GM18517 (cell line): ENCODE data around the gene EPHA1.

Experiments
- ATAC-seq: cut with Tn5 transposase; IDR thresholded peaks from one replicate; pipeline ENCODE4 v1.9.1; 2021; ENCODE audit warnings: mild to moderate bottlenecking, moderate library complexity; ENCODE audit not compliant: unreplicated experiment

The EPHA1 gene

DNA sequence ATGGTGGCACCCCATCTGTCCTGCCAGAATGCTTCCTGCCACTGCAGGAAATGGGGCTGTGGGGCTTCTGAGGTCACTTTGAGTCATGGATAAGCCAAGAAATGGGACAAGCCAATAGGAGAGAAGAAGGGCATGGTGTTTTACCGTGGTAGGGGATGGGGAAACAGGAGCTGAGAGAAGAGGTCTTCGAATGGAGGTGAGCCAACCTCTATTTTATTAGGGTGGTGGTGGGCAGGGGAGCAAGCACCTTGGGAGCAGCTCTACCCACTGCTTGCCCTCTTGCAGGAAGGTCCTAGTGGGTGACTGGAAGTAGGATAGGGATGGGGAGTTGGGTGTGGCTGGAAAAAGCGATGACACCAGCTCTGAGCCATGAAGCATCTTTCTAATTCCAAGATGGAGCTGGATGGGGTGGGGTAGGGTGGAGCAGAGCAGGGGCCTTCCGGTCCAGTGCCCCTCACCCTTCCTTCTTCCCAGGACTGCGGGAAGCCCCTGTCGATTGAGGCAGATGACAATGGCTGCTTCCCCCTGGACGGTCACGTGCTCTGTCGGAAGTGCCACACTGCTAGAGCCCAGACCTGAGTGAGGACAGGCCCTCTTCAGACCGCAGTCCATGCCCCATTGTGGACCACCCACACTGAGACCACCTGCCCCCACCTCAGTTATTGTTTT, 18.4 kb downstream of the EPHA1 start:
- no peak for ATAC-seq

DNA sequence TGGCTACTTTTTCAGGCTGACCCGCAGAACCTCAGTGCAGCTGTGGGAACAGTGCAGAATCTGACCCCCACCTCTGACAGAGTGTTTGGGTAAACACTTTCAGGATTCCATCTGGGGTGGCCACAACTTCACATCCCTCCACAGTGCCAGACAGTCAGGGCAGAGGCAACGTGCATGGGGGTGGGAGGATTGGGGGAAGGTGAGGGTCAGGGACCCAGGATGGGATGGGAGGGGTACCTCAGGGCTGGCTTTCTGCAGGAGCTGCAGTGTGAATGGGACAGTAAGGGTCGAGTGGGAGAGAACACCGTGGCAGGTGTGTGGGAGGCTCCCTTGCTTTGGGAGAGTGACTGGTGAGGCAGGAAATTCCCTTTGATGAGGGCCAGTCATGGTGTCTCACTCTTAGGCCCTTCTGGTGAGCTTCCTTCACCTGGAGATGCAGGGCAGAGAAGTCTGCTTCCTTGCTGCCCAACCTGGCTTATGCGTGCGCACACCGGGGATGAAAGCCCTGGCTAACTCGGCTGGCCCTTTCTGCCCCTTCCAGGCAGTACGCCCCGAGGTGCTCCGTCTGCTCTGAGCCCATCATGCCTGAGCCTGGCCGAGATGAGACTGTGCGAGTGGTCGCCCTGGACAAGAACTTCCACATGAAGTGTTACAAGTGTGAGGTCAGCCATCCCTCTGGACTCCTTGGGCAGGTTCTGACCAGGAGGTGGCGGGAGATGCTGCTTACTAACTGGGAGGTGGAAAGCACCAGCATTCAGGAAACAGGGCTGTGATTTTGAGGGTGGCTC, 19.1 kb downstream of the EPHA1 start:
- no peak for ATAC-seq

DNA sequence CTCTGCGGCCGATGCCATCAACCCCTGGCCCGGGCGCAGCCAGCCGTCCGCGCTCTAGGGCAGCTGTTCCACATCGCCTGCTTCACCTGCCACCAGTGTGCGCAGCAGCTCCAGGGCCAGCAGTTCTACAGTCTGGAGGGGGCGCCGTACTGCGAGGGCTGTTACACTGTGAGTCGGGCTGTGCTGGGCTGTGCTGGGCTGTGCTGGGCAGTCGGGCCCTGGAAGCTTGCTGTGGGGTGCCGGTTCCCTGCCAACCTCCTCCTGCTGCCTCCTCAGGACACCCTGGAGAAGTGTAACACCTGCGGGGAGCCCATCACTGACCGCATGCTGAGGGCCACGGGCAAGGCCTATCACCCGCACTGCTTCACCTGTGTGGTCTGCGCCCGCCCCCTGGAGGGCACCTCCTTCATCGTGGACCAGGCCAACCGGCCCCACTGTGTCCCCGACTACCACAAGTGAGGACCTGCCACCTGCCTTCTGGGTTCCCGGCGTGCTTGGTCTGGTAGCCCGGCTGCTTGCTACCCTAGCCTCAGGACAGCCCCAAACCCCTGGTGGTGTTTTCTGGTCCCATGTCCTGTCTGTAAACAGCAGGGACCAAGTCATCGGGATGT, 20.1 kb downstream of the EPHA1 start:
- ATAC-seq = no peak

DNA sequence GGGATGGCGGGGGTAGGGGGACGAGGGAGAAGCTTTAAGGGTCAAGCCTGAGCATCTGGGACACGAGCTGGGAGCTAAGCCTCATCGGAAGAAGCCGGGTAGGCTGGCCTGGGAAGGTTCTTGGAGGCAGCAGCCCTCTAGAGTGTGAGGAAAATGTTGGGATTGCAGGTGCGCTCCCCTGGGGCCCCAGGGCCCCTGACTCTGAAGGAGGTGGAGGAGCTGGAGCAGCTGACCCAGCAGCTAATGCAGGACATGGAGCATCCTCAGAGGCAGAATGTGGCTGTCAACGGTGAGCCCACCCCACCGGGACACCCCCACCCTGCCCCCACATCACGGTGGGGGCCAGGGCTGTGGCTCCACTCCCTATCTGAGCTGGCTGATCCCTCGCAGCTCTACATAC, 20.6 kb downstream of the EPHA1 start:
- ATAC-seq = no peak

DNA sequence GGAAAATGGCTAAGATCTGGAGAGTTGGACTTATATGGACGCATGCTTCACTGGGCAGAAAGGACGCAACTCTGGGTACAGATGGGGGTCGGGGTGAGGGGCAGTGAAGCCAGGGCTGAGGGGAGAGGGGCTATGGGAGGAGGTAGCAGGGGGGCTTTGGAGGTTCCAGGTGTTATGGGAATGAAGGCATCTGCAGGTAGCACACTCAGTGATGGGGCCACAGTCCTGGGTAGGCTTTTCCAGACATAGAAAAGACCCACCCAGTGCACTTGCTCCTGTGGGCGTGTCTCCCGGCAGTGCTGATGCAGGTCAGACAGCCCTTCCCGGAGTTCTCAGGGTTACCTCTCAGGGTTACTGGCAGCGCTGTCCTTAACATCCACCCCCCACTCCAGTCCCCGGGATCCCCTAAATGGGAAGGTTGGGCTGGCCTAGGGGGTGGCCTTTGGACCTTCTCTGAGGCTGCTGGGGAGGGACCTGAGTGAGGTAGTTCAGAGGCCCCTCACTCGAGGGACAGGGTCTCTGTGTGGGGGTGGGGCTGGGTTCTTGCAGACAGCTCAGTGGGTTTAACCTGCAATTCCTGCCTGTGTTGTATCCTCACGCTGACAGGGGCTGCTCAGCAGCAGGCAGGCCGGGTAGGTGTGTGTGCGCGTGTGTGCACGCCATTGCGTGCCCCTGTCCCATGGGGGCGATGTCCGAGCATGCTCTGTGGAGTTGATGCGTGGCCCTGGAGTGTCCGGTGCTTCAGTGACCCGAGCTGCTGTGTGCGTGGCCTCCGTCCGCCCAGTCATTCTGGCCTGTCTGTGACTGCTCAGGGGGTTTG, 21.3 kb downstream of the EPHA1 start:
- no peak for ATAC-seq

DNA sequence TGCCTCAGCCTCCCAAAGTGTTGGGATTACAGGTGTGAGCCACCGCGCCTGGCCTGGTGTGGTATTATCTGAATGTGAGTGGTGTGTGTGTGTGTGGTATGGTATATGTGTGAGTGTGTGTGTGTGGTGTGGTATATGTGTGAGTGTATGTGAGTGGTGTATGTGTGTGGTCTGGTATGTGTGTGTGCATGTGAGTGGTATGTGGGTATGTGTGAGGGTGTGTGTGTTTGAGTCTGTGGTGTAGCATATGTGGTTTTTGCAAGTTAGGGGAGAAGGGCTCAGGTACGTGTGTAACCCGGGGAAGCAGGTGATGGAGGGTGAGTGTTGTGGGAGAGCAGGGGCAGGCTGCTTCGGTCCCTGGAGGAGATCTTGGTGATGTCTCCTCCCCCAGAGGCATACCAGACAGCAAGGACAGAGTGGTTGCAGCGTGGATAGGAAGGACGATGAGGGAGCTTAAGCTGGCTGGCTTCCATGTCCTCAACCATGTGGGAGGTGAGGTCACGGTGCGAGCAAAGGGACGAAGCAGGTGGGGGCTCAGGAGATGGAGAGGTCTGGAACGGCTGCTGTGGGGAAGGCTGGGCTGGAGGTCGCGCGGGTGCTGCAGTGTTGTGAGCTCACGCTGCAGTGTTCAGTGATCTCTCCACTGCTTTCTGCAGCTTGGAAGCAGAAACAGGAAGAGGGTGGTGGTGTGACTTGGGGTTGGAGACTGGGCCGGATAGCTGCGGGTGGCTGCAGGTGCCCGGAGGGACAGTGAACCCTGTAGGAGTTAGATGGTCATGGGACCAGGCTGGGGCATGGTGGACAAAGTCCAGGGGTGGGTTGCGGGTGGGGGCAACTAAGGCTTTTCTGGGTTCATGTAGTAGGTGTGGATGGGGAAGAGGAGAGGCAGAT, 22.5 kb downstream of the EPHA1 start:
- ATAC-seq = no peak

DNA sequence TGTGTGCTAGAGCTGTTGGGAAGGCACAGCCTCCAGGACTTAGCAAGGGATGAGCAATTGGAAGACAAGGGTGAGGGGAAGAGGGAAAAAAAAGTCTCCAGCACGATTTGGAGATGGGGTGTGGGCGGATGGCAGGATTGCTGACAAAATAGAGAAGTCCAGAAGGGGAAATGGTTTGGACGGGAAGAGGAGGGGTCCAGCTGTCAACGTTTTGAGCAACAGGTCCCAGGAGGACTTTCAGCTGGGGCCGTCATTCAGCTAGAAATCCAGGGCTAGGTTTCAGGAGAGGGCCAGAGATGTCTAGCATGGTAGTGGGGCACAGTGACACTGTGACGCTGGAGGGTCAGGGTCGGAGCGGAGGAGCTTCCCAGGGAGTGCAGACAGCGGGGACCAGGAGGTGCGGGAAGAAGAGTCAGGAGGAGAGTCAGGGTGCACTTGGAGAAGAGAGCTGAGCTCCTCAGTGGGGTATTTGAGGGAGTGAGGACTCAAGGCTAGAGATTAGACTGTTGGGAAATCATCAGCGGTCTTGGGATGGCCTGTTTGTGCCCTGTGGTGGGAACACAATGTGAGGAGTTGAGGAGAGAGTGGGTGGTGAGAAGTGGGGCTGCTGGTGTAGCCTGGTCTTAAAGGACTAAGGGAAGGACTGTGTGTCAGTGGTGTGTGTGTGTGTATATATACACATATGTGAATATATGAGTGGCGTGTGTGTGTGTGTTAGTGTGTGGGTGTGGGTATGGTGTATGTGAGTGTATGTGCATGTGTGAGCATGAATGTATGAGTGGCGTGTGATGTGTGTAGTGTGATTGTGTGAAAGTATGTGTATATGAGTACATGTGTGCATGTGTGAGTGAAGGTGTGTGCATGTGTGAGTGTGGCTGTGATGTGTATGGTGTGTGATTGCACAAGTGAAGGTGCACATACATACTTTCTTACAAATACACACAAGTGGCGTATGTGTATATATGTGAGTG, 23.7 kb downstream of the EPHA1 start:
- ATAC-seq = no peak

DNA sequence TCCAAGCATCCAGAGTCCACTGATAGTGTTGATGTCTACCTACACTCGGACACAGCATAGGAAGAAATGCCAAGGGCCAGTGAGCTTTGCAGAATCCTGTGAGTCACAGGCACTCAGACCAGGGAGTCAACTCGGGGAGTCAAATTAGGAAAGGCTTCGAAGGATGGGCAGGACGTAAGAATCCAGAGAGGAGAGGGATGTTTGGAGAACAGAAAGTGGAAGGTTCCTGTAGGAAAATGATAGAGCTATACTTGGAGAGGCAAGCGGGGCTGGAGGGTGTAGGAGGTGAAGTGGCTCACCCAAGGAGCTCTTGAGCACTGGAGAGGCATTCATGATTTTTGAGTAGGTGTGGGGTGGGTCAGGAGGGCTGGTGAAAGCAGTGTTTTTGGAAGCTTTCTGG, 24.5 kb downstream of the EPHA1 start:
- ATAC-seq = no peak

DNA sequence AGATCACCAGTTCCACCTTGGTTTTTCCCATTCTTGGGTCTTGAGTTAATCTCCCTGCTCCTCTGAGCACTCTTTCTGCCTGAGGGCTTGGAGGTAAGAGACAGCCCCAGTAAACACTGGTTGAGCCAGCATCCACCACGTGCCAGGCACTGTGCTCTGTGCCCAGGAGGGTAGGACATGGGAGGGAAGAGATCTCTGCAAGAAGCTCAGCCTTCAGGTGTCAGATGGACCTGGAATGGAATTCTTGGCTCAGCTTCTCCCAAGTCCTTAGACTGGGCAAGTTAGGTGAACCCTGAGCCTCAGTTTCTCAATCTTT, 25.1 kb downstream of the EPHA1 start:
- ATAC-seq = no peak

DNA sequence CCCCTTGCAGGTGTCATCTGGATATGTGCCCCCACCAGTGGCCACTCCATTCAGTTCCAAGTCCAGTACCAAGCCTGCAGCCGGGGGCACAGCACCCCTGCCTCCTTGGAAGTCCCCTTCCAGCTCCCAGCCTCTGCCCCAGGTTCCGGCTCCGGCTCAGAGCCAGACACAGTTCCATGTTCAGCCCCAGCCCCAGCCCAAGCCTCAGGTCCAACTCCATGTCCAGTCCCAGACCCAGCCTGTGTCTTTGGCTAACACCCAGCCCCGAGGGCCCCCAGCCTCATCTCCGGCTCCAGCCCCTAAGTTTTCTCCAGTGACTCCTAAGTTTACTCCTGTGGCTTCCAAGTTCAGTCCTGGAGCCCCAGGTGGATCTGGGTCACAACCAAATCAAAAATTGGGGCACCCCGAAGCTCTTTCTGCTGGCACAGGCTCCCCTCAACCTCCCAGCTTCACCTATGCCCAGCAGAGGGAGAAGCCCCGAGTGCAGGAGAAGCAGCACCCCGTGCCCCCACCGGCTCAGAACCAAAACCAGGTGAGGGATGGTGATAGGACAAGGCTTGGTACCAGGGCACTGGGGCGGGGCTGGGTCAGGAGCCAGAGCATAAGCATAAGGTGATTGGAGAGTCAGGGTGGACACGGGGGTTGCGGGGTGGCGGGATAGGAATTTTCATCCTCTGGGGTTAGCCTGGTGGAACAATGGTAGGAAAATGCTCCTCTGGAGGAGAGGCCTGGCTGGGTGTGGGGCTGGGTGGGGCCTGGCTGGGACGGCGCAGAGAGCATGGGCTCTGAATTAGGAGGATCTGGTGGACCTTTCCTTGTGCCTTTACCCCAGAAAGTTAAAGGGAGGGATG, 25.6 kb downstream of the EPHA1 start:
- no peak for ATAC-seq

DNA sequence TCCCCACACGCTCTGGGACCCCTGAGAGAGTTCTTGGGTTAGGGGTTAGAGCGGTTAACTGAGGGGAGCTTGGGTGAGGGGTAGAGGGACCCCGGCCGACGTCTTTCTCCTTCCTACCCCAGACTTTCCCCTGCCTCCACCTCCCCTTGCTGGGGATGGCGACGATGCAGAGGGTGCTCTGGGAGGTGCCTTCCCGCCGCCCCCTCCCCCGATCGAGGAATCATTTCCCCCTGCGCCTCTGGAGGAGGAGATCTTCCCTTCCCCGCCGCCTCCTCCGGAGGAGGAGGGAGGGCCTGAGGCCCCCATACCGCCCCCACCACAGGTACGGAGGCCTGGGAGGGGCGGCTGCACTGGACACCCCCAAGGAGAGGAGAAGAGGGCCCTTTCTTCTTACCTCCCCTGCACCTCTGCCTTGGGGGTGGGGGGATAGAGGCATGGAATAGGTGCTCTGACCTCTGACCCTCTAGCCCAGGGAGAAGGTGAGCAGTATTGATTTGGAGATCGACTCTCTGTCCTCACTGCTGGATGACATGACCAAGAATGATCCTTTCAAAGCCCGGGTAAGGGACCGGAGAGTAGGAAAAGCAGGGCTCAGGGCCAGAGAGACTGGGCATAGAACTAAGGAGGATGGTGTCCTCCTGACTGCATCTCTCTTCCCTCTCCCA, 26.4 kb downstream of the EPHA1 start:
- no peak for ATAC-seq

DNA sequence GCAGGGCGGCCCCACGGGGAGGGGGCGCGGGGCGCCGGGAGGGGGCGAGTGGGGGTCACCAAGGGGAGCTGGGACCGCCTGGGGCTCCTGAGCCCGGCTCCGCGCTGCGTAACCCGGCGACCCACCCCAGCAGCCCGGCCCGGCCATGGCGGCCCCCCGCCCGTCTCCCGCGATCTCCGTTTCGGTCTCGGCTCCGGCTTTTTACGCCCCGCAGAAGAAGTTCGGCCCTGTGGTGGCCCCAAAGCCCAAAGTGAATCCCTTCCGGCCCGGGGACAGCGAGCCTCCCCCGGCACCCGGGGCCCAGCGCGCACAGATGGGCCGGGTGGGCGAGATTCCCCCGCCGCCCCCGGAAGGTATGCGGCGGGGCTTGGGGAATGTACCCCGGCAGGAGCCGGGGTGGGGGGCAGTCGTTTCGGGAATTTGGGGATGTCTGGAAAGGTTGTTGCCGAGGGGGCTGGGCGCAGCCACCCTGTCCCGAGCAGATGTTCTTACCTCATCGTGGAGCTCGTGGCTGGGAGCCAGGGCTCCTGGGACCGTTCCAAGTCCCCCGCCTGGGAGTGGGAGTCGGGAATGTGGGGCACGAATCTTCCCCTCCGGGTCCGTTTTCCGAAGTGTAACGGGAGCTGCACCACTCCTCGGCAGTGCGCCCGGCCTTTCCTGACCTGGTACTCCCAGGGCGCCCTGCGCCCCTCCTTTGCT, 27.1 kb downstream of the EPHA1 start:
- ATAC-seq = peak; percentile 17

DNA sequence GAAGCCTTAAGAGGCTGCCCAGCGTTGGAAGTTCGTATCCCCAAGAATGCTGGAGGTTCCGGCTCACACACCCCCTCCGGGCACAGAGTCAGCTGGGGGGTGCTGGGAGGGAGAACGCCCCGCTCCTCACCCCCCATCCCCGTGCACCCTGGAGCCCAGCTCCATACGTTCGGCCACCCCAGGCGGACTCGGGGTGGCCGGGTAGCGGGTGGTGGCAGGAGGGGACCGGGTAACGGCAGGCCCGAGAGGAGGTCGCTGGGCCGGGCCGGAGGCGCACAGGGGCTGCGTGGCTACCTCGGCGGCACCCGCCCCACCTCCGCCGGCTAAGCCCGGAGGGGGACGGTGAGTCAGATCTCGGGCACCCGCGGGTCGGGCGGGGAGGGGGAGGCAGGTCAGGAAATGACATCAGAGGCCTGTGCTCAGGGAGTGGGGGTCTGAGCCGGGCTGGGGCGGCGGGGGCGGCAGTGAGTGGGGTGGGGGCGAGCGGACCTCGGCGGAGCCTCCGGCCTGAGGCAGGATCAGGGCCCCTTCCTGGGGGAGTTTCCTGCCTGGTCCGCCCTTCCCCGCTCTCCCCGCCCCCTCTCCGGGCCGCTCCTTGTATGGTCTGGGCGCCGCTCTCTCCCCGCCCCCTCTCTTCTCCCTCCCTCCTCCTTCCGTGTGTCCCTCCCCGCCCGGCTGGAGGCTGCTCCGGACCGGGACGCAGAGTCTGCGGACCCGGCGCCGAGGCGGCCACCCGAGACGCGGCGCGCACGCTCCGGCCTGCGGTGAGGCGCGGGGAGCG, 27.8 kb downstream of the EPHA1 start, which contains the start of gene ZYX:
ZYX (plus strand) TSS at position 700 of the 781 bp plus-strand sequence. CDS start 227 bp downstream, outside the sequence.
- peak; percentile 65 for ATAC-seq

DNA sequence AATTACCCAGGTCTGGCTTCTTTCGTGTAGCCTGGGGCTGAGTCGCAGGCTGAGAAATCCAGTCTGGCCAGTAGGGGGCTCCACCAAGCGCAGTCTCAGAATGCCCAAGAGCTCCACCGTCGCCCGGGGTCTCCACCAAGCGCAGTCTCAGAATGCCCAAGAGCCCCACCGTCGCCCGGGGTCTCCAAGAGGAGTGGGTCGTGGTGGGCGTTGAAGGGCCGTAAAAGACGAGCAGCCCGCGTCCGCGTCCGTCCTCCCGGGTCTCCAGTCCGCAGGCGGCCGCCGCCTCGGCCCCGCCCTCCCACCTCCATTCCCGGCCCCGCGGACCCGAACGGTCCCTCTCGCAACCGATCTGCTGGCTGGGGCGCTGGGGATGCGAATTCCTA, 28.4 kb downstream of the EPHA1 start:
- peak; percentile 62 for ATAC-seq

DNA sequence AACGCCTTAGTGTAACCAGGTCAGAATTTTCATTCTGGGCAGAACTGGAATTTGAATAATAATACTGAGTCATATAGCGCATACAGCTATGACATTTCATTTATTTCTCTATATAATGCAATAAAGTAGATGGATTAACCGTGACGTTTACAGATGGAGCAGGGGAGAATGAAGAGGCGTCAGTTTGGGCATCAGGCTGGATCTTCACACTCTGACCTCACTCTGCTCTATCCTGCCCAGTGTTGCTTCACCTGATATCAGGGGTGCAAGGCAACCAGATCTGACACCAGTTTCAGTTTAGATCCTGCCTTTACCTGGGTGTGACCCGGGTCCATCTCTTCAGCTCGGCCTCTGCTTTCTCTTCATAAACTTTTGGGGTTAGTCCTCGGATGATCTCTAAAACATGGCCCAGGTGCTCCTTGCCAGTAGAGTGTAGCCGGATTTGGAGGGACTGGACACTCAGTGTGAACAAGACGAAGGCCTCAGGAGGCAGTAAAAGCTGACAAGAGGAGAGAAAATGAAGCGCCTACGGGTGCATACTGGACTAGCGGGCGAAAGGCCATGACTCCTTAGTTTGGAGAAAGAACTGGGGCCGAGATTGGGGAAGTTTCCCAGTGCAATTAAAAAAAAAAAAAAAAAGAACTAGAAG, 28.9 kb downstream of the EPHA1 start:
- ATAC-seq = peak; percentile 2

DNA sequence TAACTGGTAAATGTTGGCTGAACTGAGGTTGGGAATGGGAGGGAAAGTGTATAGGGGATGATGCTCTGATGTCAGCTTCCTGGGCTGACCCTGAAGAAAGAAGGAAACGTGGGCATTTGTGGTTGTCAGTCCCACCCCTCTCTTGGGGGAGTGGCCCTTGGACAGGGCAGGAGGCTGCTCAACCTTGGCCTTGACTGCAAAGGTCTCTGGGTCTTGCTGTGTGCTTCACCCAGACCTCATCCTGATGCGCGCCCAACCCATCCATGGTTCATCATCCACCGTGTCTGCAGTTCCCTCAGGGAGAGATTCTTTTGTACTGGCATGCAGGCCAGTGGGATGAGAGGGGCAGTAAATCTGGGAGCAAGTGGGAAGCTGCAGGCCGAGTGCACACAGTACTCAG, 32.3 kb downstream of the EPHA1 start:
- ATAC-seq = no peak
